Measurements from ENCODE around the gene PDE3A.

- no peak for TF ChIP-seq POLR2A (IDR thresholded peaks at IDR 0.05)
- TF ChIP-seq CTCF (IDR thresholded peaks at IDR 0.05): no peak
These were observed 114.2 kb downstream of the PDE3A start for GRCh38 chr12:20482491-20483054.
